Sigmoid colon (tissue), 4 donors: Measurements from ENCODE around the gene PPP1R7.

Source experiments
- CTCF ChIP-seq, 4 experiments: fragments of 450-650 bp in 3 of 4; fragments of 200-600 bp in 1 of 4; IDR thresholded peaks; one replicate each; pipeline ENCODE4 v1.5.1; 2016 to 2019; ENCODE audit warnings: antibody characterized with exemption in 4 of 4, mild to moderate bottlenecking in 3 of 4, moderate library complexity in 2 of 4
- EP300 ChIP-seq, 4 donors: sonication (generic); formaldehyde crosslinking; IDR thresholded peaks; one replicate each; pipeline ENCODE4 v1.6.1; 2017; ENCODE audit warnings: antibody characterized with exemption in 4 of 4
- POLR2A ChIP-seq, 2 donors: fragments of 450-650 bp; IDR thresholded peaks; one replicate each; pipeline ENCODE4 v1.6.1; 2016; ENCODE audit warnings: antibody characterized with exemption in 2 of 2, mild to moderate bottlenecking in 2 of 2, moderate library complexity in 2 of 2
- POLR2AphosphoS5 ChIP-seq, 4 donors: sonication (generic); formaldehyde crosslinking; IDR thresholded peaks; one replicate each; pipeline ENCODE4 v1.6.1; 2017; ENCODE audit warnings: antibody characterized with exemption in 4 of 4

DNA sequence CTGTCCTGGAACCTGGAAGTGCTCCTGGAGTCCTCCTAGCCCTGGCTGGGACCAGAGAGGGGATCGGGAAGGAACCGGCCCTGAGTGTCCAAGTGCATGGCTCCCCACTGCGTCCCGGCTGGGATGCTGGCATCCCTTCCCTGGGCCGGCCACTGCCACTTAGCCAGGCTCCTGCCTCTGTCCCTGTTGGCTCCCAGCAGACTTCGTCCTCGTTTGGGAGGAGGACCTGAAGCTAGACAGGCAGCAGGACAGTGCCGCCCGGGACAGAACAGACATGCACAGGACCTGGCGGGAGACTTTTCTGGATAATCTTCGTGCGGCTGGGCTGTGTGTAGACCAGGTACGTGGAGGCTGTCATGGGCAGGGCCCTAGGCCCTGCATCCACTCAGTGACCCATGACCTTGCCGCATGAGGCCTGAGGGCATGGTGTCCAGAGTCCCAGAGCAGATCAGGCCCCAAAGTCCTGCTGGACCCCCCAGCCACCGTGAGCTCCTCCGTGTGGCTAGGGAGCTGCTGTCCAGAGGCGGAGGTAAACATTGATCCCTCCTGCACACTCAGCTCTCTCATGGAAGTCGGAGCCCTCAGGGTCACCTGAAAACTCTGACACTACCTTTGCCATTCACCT lies 45.4 kb downstream of the PPP1R7 start:
- no peak for TF ChIP-seq CTCF (IDR thresholded peaks at IDR 0.05)
- no peak for TF ChIP-seq POLR2A (IDR thresholded peaks at IDR 0.05)
- TF ChIP-seq POLR2AphosphoS5 (IDR thresholded peaks at IDR 0.05), result no peak
- no peak for TF ChIP-seq EP300 (IDR thresholded peaks at IDR 0.05)
